ENCODE data around the gene SEMA6A. TPM values are rescaled to one million over a fixed set of nuclear protein-coding genes. Genes with fewer than 3 reads are reported as not detected.

Gene SEMA6A
- total and polyA plus RNA-seq, 9 of the 15 experiments (the other 6 are each of a cell fraction or from before 2014, with no cell fraction given): 0.04 to 0.42 (median 0.18) TPM; not detected in 5

DNA sequence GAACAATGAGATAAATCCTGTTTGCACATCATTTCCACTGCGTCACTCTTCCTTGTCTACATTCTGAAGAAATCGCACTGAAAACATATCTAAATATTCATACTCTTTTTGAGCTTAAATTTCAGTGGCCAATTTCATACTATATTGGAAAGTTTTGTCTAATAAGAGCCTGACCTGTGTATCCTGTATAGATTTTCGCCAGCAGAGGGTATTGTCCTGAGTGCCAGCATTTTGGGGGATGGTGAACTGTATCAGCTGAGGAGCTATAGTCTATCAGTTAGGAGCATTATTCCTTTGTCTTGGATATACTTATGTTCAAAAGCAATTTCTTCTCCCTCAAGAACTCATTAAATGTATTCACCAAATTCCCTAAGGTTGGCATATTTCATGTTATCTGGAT is 102.3 kb downstream of the SEMA6A start:
- Histone ChIP-seq H3K27ac (ENCODE audit: extremely low read depth, low read depth, low read length) (no peak overlapping the region), H3K9me3 (replicated peaks; ENCODE audit: control insufficient read depth, insufficient read depth, low read depth, low read length) (no peaks in the 10 kb centered on the region), H3K9me1 (ENCODE audit: control insufficient read depth, insufficient read depth, low read length) (no peaks in the 10 kb centered on the region), H3K4me3 (no peak overlapping the region), H3K4me2 (ENCODE audit: insufficient read depth, low read length) (no peak overlapping the region), H4K20me1 (replicated peaks; ENCODE audit: control insufficient read depth, insufficient read depth, low read length) (no peaks in the 10 kb centered on the region), H3K36me3 (ENCODE audit: control insufficient read depth, insufficient read depth, low read length) (no peaks in the 10 kb centered on the region), H3K9ac (ENCODE audit: insufficient read depth in 1 of 2, low read depth in 2 of 2, low read length in 2 of 2) (no peak overlapping the region), H3K27me3 (ENCODE audit: control insufficient read depth in 2 of 2, insufficient read depth in 2 of 2, low read length in 2 of 2) (no peaks in the 10 kb centered on the region), H3K4me1 (replicated peaks in 1 of 2; ENCODE audit: control insufficient read depth in 2 of 2, insufficient read depth in 2 of 2, low read length in 2 of 2) (no peaks in the 10 kb centered on the region), H3K79me2 (ENCODE audit: control insufficient read depth, insufficient read depth, low read length) (no peaks in the 10 kb centered on the region), H2AFZ (ENCODE audit: low read depth, low read length) (no peak overlapping the region)
- no peak for DNase-seq (ENCODE audit: extremely low read depth in 1 of 4, low spot score in 3 of 4)
- no peak for ATAC-seq
- no TSS peak for BruUV-seq (replicated peaks)
- 8% methylated on average over 3 of the region's 3 CpGs for WGBS (ENCODE audit: insufficient coverage, low coverage, missing lambda C conversion rate)
- no peak for FAIRE-seq
- ChIA-PET CTCF (ENCODE audit: low intra/inter-chr PET ratio) (no interaction called here), POLR2A (interaction anchor here (0.6 kb wide), 2 partner anchors 442 to 511 kb away, joined by 3 read pairs; no protein-coding TSS in a partner anchor)
- in situ Hi-C loops (cut with MboI): no loop called here
- intact Hi-C loops (cut with micrococcal nuclease): no loop called here
- TF ChIP-seq L3MBTL2 (IDR thresholded peaks at IDR 0.05) (no peak), CHD2 (IDR thresholded peaks at IDR 0.05; ENCODE audit: low read depth, low read length) (no peak), FOXP1 (CRISPR knock-in tag; IDR thresholded peaks at IDR 0.05) (no peak), NFIC (IDR thresholded peaks at IDR 0.05) (no peak), ZNF76 (CRISPR knock-in tag; IDR thresholded peaks at IDR 0.05; ENCODE audit: borderline replicate concordance) (no peak), ZNF766 (CRISPR knock-in tag; conservative IDR thresholded peaks at IDR 0.05) (no peak), CXXC5 (CRISPR knock-in tag; IDR thresholded peaks at IDR 0.05) (no peak), MCM7 (IDR thresholded peaks at IDR 0.05) (no peak), SMAD4 (CRISPR knock-in tag; conservative IDR thresholded peaks at IDR 0.05) (no peak), TAF7 (tag; IDR thresholded peaks at IDR 0.05) (no peak), SREBF2 (CRISPR knock-in tag; IDR thresholded peaks at IDR 0.05) (no peak), BRD9 (IDR thresholded peaks at IDR 0.05; ENCODE audit: low read depth, partially characterized antibody) (no peak), RBM25 (IDR thresholded peaks at IDR 0.05; ENCODE audit: low read depth, low read length, severe bottlenecking) (no peak)
- TF ChIP-seq, protein P1, sequence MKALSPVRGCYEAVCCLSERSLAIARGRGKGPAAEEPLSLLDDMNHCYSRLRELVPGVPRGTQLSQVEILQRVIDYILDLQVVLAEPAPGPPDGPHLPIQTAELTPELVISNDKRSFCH (CRISPR knock-in tag; IDR thresholded peaks at IDR 0.05): no peak
- TF ChIP-seq, protein P1 (tag; IDR thresholded peaks at IDR 0.05): no peak
- TF ChIP-seq, protein P2, sequence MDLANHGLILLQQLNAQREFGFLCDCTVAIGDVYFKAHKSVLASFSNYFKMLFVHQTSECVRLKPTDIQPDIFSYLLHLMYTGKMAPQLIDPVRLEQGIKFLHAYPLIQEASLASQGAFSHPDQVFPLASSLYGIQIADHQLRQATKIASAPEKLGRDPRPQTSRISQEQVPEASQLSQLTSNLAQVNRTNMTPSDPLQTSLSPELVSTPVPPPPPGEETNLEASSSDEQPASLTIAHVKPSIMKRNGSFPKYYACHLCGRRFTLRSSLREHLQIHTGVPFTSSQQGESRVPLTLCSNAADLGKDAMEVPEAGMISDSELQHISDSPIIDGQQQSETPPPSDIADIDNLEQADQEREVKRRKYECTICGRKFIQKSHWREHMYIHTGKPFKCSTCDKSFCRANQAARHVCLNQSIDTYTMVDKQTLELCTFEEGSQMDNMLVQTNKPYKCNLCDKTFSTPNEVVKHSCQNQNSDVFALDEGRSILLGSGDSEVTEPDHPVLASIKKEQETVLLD (IDR thresholded peaks at IDR 0.05): no peak
- TF ChIP-seq, protein P3, sequence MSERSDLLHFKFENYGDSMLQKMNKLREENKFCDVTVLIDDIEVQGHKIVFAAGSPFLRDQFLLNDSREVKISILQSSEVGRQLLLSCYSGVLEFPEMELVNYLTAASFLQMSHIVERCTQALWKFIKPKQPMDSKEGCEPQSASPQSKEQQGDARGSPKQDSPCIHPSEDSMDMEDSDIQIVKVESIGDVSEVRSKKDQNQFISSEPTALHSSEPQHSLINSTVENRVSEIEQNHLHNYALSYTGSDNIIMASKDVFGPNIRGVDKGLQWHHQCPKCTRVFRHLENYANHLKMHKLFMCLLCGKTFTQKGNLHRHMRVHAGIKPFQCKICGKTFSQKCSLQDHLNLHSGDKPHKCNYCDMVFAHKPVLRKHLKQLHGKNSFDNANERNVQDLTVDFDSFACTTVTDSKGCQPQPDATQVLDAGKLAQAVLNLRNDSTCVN (CRISPR knock-in tag; IDR thresholded peaks at IDR 0.05): no peak

Data from K562 (cell line).